ENCODE results near the gene P2RY13.

GRCh38 chr3:151314137-151314536 is 15.2 kb downstream of the P2RY13 start:
- TF ChIP-seq POLR2A (IDR thresholded peaks at IDR 0.05; ENCODE audit: extremely low read depth, insufficient read length) (no peak), CTCF (IDR thresholded peaks at IDR 0.05; ENCODE audit: low read depth, low read length) (no peak)
